Loucy (cell line): ENCODE data around the gene ZFYVE27.

Source experiments
- H2AFZ ChIP-seq: fragments of 200-600 bp; sonication (generic); 2 replicates; pipeline ENCODE4 v1.6.0; 2016; ENCODE audit warnings: antibody characterized with exemption, mild to moderate bottlenecking, low read length, moderate library complexity
- H3F3A ChIP-seq: fragments of 200-600 bp; 2 replicates; pipeline ENCODE4 v1.6.0; 2016; ENCODE audit warnings: antibody characterized with exemption, low read depth, mild to moderate bottlenecking
- H3K27me3 ChIP-seq: fragments of 200-600 bp; sonication (generic); 2 replicates; pipeline ENCODE4 v1.6.1; 2014; ENCODE audit warnings: low read length, mild to moderate bottlenecking; ENCODE audit not compliant: insufficient read depth, poor library complexity, severe bottlenecking
- H3K36me3 ChIP-seq: fragments of 200-600 bp; sonication (generic); 2 replicates; pipeline ENCODE4 v1.6.1; 2016; ENCODE audit warnings: low read length; ENCODE audit not compliant: insufficient read depth
- H3K4me1 ChIP-seq: fragments of 200-600 bp; sonication (generic); 2 replicates; pipeline ENCODE4 v1.5.1; 2014; ENCODE audit warnings: low read length, mild to moderate bottlenecking; ENCODE audit not compliant: insufficient read depth, poor library complexity, severe bottlenecking
- H3K4me2 ChIP-seq: fragments of 200-600 bp; sonication (generic); 2 replicates; pipeline ENCODE4 v1.6.0; 2014; ENCODE audit warnings: antibody characterized with exemption, low read length, low read depth, mild to moderate bottlenecking; ENCODE audit not compliant: poor library complexity, severe bottlenecking
- H3K4me3 ChIP-seq: fragments of 200-600 bp; sonication (generic); 2 replicates; pipeline ENCODE4 v1.5.1; 2014; ENCODE audit warnings: low read length, mild to moderate bottlenecking, mixed read lengths; ENCODE audit not compliant: poor library complexity, severe bottlenecking
- H3K79me2 ChIP-seq: fragments of 200-600 bp; sonication (generic); 2 replicates; pipeline ENCODE4 v1.6.1; 2014; ENCODE audit warnings: low read length; ENCODE audit not compliant: insufficient read depth
- H3K9ac ChIP-seq: fragments of 200-600 bp; sonication (generic); 2 replicates; pipeline ENCODE4 v1.6.0; 2014; ENCODE audit warnings: mild to moderate bottlenecking, low read depth, low read length, moderate library complexity; ENCODE audit not compliant: poor library complexity, severe bottlenecking
- H3K9me2 ChIP-seq: fragments of 200-600 bp; sonication (generic); replicated peaks from 2 replicates; pipeline ENCODE4 v1.6.1; 2016; ENCODE audit warnings: low read depth, low read length, mixed read lengths
- H3K9me3 ChIP-seq: fragments of 200-600 bp; sonication (generic); 2 replicates; pipeline ENCODE4 v1.6.1; 2014; ENCODE audit warnings: mild to moderate bottlenecking, antibody characterized with exemption, low read length, low read depth; ENCODE audit not compliant: insufficient read depth
- H4K20me1 ChIP-seq: fragments of 200-600 bp; sonication (generic); 2 replicates; pipeline ENCODE4 v1.6.0; 2014; ENCODE audit warnings: antibody characterized with exemption, low read length, mild to moderate bottlenecking; ENCODE audit not compliant: insufficient read depth, poor library complexity, severe bottlenecking
- CTCF ChIP-seq: fragments of 200-600 bp; sonication (generic); conservative IDR thresholded peaks from 2 replicates; pipeline ENCODE4 v1.5.1; 2014; ENCODE audit warnings: mild to moderate bottlenecking, antibody characterized with exemption, low read length
- EZH2phosphoT487 ChIP-seq: fragments of 200-600 bp; IDR thresholded peaks from 2 replicates; pipeline ENCODE4 v1.6.1; 2018; ENCODE audit warnings: antibody characterized with exemption, mild to moderate bottlenecking, moderate library complexity, borderline replicate concordance

Gene ZFYVE27

GRCh38 chr10:97718178-97718577 is 18.8 kb upstream of the ZFYVE27 start:
- Histone ChIP-seq H3K79me2 (peaks cover 19% of the 10 kb centered on the region; the same call in 1 of the 2 replicates), H3K4me1 (peaks cover 64% of the 10 kb centered on the region), H2AFZ (no peak overlapping the region), H4K20me1 (peaks cover 7% of the 10 kb centered on the region), H3K9me2 (no peaks in the 10 kb centered on the region), H3K9me3 (no peaks in the 10 kb centered on the region), H3F3A (no peaks in the 10 kb centered on the region), H3K4me2 (peak overlapping the region; percentile 30), H3K4me3 (no peak overlapping the region), H3K27me3 (no peaks in the 10 kb centered on the region), H3K36me3 (no peaks in the 10 kb centered on the region), H3K9ac (no peak overlapping the region)
- TF ChIP-seq EZH2phosphoT487: no peak

- H3K9ac ChIP-seq: no peak overlapping the region
- H3K9me3 ChIP-seq: no peaks in the 10 kb centered on the region
- peaks cover 7% of the 10 kb centered on the region for H4K20me1 ChIP-seq
- H3K27me3 ChIP-seq: no peaks in the 10 kb centered on the region
- H2AFZ ChIP-seq: no peak overlapping the region
- TF ChIP-seq CTCF: no peak
- no peak for TF ChIP-seq EZH2phosphoT487
- peaks cover 62% of the 10 kb centered on the region for H3K4me1 ChIP-seq
- H3K36me3 ChIP-seq: no peaks in the 10 kb centered on the region
- H3F3A ChIP-seq: no peaks in the 10 kb centered on the region
- peak overlapping the region; percentile 30 for H3K4me2 ChIP-seq
- H3K9me2 ChIP-seq: no peaks in the 10 kb centered on the region
- peaks cover 19% of the 10 kb centered on the region; the same call in 1 of the 2 replicates for H3K79me2 ChIP-seq
- no peak overlapping the region for H3K4me3 ChIP-seq
Observed at GRCh38 chr10:97718659-97719142, 18.2 kb upstream of the ZFYVE27 start.

GRCh38 chr10:97719602-97720001 is 17.3 kb upstream of the ZFYVE27 start:
- no peaks in the 10 kb centered on the region for H3K27me3 ChIP-seq
- TF ChIP-seq CTCF (no peak), EZH2phosphoT487 (no peak)
- H3K4me1 ChIP-seq: peaks cover 59% of the 10 kb centered on the region
- no peak overlapping the region for H2AFZ ChIP-seq
- H3K9me3 ChIP-seq: no peaks in the 10 kb centered on the region
- H4K20me1 ChIP-seq: peaks cover 7% of the 10 kb centered on the region
- H3K4me2 ChIP-seq: no peak overlapping the region
- H3F3A ChIP-seq: no peaks in the 10 kb centered on the region
- H3K9ac ChIP-seq: no peak overlapping the region
- H3K79me2 ChIP-seq: peaks cover 13% of the 10 kb centered on the region; the same call in 1 of the 2 replicates
- no peaks in the 10 kb centered on the region for H3K9me2 ChIP-seq
- no peaks in the 10 kb centered on the region for H3K36me3 ChIP-seq
- no peak overlapping the region for H3K4me3 ChIP-seq
